GM12878 (cell line): ENCODE measurements around the gene NOS1AP. TPM values are rescaled to one million over a fixed set of nuclear protein-coding genes. Genes with fewer than 3 reads are reported as not detected.

Source experiments
- ATAC-seq: fragments of 200-7000 bp; cut with Tn5 transposase; 3 replicates; pipeline ENCODE4 v1.9.1; 2020; ENCODE audit warnings: mild to moderate bottlenecking, moderate library complexity
- BruUV-seq: library from RNA; stranded (reverse); fragments of 400-500 nt; replicated peaks from 2 replicates; lab custom pipeline; 2021; lab: Mats Ljungman, UMichigan
- CTCF ChIA-PET: fragments of 300-600 bp; sonication (Branson Sonifier 250); formaldehyde crosslinking; extraction: SDS; loops from one replicate; lab custom pipeline; 2021; ENCODE audit warnings: inconsistent platforms; lab: Yijun Ruan, JAX
- POLR2A ChIA-PET: fragments of 350-600 bp; formaldehyde crosslinking; extraction: SDS; loops from one replicate; lab custom pipeline; 2021; ENCODE audit warnings: inconsistent platforms; lab: Charles Lee
- RAD21 ChIA-PET: fragments of 300-600 bp; sonication (Branson Sonifier 250); formaldehyde crosslinking; loops from one replicate; lab custom pipeline; 2023; ENCODE audit warnings: antibody characterized with exemption; ENCODE audit not compliant: unreplicated experiment; lab: Charles Lee
- SMC1A ChIA-PET: fragments of 300-600 bp; sonication (Branson Sonifier 250); formaldehyde crosslinking; loops from one replicate; lab custom pipeline; 2023; ENCODE audit not compliant: unreplicated experiment, uncharacterized antibody; lab: Charles Lee
- DNase-seq: peaks from one replicate; pipeline ENCODE4 v3.0.0-alpha.2; 2011; ENCODE audit warnings: low read depth, low spot score
- FAIRE-seq: peaks from 3 replicates; lab custom pipeline; 2011; peaks lifted over from hg19 to GRCh38; lab: Jason Lieb, UNC
- H2AFZ ChIP-seq: 2 replicates; pipeline ENCODE4 v1.6.0; 2011; ENCODE audit warnings: low read depth, low read length, control low read depth; ENCODE audit not compliant: control insufficient read depth
- H3K27ac ChIP-seq: 2 replicates; pipeline ENCODE4 v1.5.1; 2011; ENCODE audit warnings: control low read depth; ENCODE audit not compliant: control insufficient read depth, insufficient read depth
- H3K27me3 ChIP-seq, 2 experiments: replicated peaks in 1 of 2; 2 replicates each; pipeline versions ENCODE4 v1.6.0 to v1.6.1; 2011; ENCODE audit warnings: low read length in 1 of 2; ENCODE audit not compliant: control insufficient read depth in 2 of 2, insufficient read depth in 2 of 2
- H3K36me3 ChIP-seq, 2 experiments: 2 replicates each; pipeline ENCODE4 v1.5.1; 2011; ENCODE audit warnings: low read length in 1 of 2; ENCODE audit not compliant: control insufficient read depth in 2 of 2, insufficient read depth in 2 of 2
- H3K4me1 ChIP-seq: 2 replicates; pipeline ENCODE4 v1.6.1; 2011; ENCODE audit warnings: mild to moderate bottlenecking, low read length, moderate library complexity, mixed read lengths; ENCODE audit not compliant: control insufficient read depth, insufficient read depth
- H3K4me2 ChIP-seq: 2 replicates; pipeline ENCODE4 v1.6.0; 2011; ENCODE audit warnings: control low read depth; ENCODE audit not compliant: control insufficient read depth, insufficient read depth
- H3K4me3 ChIP-seq: fragments of 200-600 bp; sonication (generic); 2 replicates; pipeline ENCODE4 v1.5.1; 2016
- H3K79me2 ChIP-seq: 2 replicates; pipeline ENCODE4 v1.6.0; 2011; ENCODE audit warnings: low read length; ENCODE audit not compliant: control insufficient read depth, insufficient read depth
- H3K9ac ChIP-seq: 2 replicates; pipeline ENCODE4 v1.8.0; 2011; ENCODE audit warnings: low read length, control low read depth, mixed read lengths; ENCODE audit not compliant: control insufficient read depth, insufficient read depth
- H3K9me3 ChIP-seq: replicated peaks from 3 replicates; pipeline ENCODE4 v1.5.1; 2011; ENCODE audit warnings: mild to moderate bottlenecking, low read length; ENCODE audit not compliant: control insufficient read depth, insufficient read depth
- H4K20me1 ChIP-seq: 2 replicates; pipeline ENCODE4 v1.6.0; 2011; ENCODE audit not compliant: control insufficient read depth, insufficient read depth
- BCL11A ChIP-seq: IDR thresholded peaks from 2 replicates; pipeline ENCODE4 v1.6.1; 2011; ENCODE audit warnings: low read depth, low read length
- CBFB ChIP-seq: IDR thresholded peaks from 2 replicates; pipeline ENCODE4 v1.6.1; 2016; ENCODE audit warnings: antibody characterized with exemption, low read depth
- E4F1 ChIP-seq: fragments of 450-650 bp; IDR thresholded peaks from 2 replicates; pipeline ENCODE4 v1.6.1; 2018; ENCODE audit warnings: borderline replicate concordance, mild to moderate bottlenecking; ENCODE audit not compliant: partially characterized antibody
- FOS ChIP-seq: IDR thresholded peaks from 3 replicates; pipeline ENCODE4 v1.6.1; 2011; ENCODE audit warnings: borderline replicate concordance; ENCODE audit not compliant: insufficient read length; ENCODE audit errors: extremely low read depth
- IKZF2 ChIP-seq, 2 experiments: fragments of 450-650 bp; IDR thresholded peaks; 2 replicates each; pipeline ENCODE4 v1.6.1; 2017; ENCODE audit warnings: mild to moderate bottlenecking in 2 of 2, moderate library complexity in 2 of 2
- MEF2A ChIP-seq: IDR thresholded peaks from 2 replicates; pipeline ENCODE4 v1.6.1; 2011; ENCODE audit warnings: low read depth, mild to moderate bottlenecking, low read length, moderate library complexity; ENCODE audit not compliant: insufficient read depth
- MXI1 ChIP-seq: fragments of 150-350 bp; IDR thresholded peaks from 2 replicates; pipeline ENCODE4 v1.6.1; 2011; ENCODE audit warnings: low read depth, mild to moderate bottlenecking, inconsistent platforms, low read length, improper control_type of control experiment
- PBX3 ChIP-seq: IDR thresholded peaks from 2 replicates; pipeline ENCODE4 v1.6.1; 2011; ENCODE audit warnings: mild to moderate bottlenecking, low read depth, low read length, moderate library complexity; ENCODE audit not compliant: insufficient replicate concordance
- RAD21 ChIP-seq: IDR thresholded peaks from 2 replicates; pipeline ENCODE4 v1.6.1; 2011; ENCODE audit warnings: mild to moderate bottlenecking, low read depth, low read length, moderate library complexity; ENCODE audit not compliant: insufficient read depth
- RUNX3 ChIP-seq: IDR thresholded peaks from 2 replicates; pipeline ENCODE4 v1.6.1; 2012; ENCODE audit warnings: low read length, inconsistent platforms
- SMARCA5 ChIP-seq: fragments of 450-650 bp; IDR thresholded peaks from 2 replicates; pipeline ENCODE4 v1.6.1; 2017; ENCODE audit warnings: mild to moderate bottlenecking
- SMC3 ChIP-seq: IDR thresholded peaks from 2 replicates; pipeline ENCODE4 v1.6.1; 2011; ENCODE audit warnings: low read length, improper control_type of control experiment, borderline replicate concordance
- SREBF2 ChIP-seq: IDR thresholded peaks from 2 replicates; pipeline ENCODE4 v1.6.1; 2012; ENCODE audit warnings: mild to moderate bottlenecking, low read length
- SRF ChIP-seq, 2 experiments: IDR thresholded peaks; 2 replicates each; pipeline ENCODE4 v1.6.1; 2011; ENCODE audit warnings: low read depth in 2 of 2, low read length in 2 of 2, mild to moderate bottlenecking in 1 of 2, moderate library complexity in 1 of 2
- SUPT20H ChIP-seq: IDR thresholded peaks from 2 replicates; pipeline ENCODE4 v1.6.1; 2011; ENCODE audit warnings: low read depth, mild to moderate bottlenecking, low read length, moderate library complexity, borderline replicate concordance; ENCODE audit not compliant: control insufficient read depth
- SUZ12 ChIP-seq: fragments of 200-600 bp; sonication (generic); IDR thresholded peaks from one replicate; pipeline ENCODE4 v1.6.1; 2018; ENCODE audit warnings: antibody characterized with exemption, mild to moderate bottlenecking; ENCODE audit not compliant: unreplicated experiment
- ZNF274 ChIP-seq: IDR thresholded peaks from one replicate; pipeline ENCODE4 v1.8.0; 2011; ENCODE audit not compliant: insufficient read length, insufficient read depth
- ZSCAN29 ChIP-seq: fragments of 450-650 bp; IDR thresholded peaks from 2 replicates; pipeline ENCODE4 v1.6.1; 2017; ENCODE audit warnings: mild to moderate bottlenecking, moderate library complexity
- ZZZ3 ChIP-seq: IDR thresholded peaks from 2 replicates; pipeline ENCODE4 v1.6.1; 2011; ENCODE audit warnings: low read depth; ENCODE audit not compliant: control insufficient read depth, insufficient read length
- WGBS: methylation state at CpG from one replicate; pipeline ENCODE4 v1.1.6; 2016; ENCODE audit warnings: low lambda C conversion rate; ENCODE audit not compliant: insufficient replicate concordance, insufficient coverage; ENCODE audit errors: missing lambda C conversion rate; 5-methylcytosine and 5-hydroxymethylcytosine counted together
- in situ Hi-C: fragments of 300-500 bp; cut with MboI; formaldehyde crosslinking; loops from 9 replicates; pipeline ENCODE4 v1.14.3; 2018; ENCODE audit warnings: mixed read lengths
- intact Hi-C: fragments of 100-400 bp; cut with micrococcal nuclease; formaldehyde crosslinking; loops from one replicate; pipeline ENCODE4 v1.14.2; 2022; ENCODE audit not compliant: unreplicated experiment
- polyA plus RNA-seq, 11 experiments: library from polyadenylated mRNA; depleted of rRNA in 4 of 11; unstranded in 6 of 11; stranded (reverse) in 5 of 11; fragments of >200 nt; fragmentation: Nextera tagmentation in 4 of 11; fragmentation: Illumina TruSeq in 1 of 11; extraction: Ambion mirVana in 4 of 11; extraction: Trizol in 1 of 11; gene quantifications; 1 replicate in 1 of 11; 2 replicates in 10 of 11; pipeline versions ENCODE4 v1.2.1 to v1.2.3, GENCODE V29; 2011 to 2016; ENCODE audit warnings: inconsistent platforms in 2 of 11, missing spikeins in 2 of 11, low read depth in 1 of 11
- total RNA-seq, 4 experiments: library from RNA; depleted of rRNA in 3 of 4; stranded (reverse); fragments of >200 nt in 3 of 4; fragmentation: Illumina TruSeq in 1 of 4; extraction: Trizol in 1 of 4; gene quantifications; 2 replicates each; pipeline versions ENCODE4 v1.2.1 to v1.2.3, GENCODE V29; 2013 to 2021
- TF ChIP-seq, protein P1 (sequence below): fragments of 450-650 bp; conservative IDR thresholded peaks from 2 replicates; pipeline ENCODE4 v1.6.1; 2017; ENCODE audit warnings: mild to moderate bottlenecking, moderate library complexity

NOS1AP gene
- total and polyA plus RNA-seq, 10 of the 15 experiments (the other 5 are each of a cell fraction or from before 2014, with no cell fraction given), result 0.03 to 0.15 TPM; not detected in 8

GRCh38 chr1:162368451-162368850 lies 299.0 kb downstream of the NOS1AP start (continued):
- no peak for TF ChIP-seq PBX3
- TF ChIP-seq BCL11A, result no peak
- TF ChIP-seq SREBF2, result no peak
- no peak for TF ChIP-seq CBFB

- Histone ChIP-seq H3K9ac (no peak overlapping the region), H3K27me3 (no peaks in the 10 kb centered on the region), H2AFZ (no peak overlapping the region), H3K36me3 (no peaks in the 10 kb centered on the region), H3K9me3 (no peaks in the 10 kb centered on the region), H4K20me1 (no peaks in the 10 kb centered on the region; the same call in 1 of the 2 replicates), H3K79me2 (no peaks in the 10 kb centered on the region), H3K4me2 (no peak overlapping the region), H3K4me3 (no peak overlapping the region), H3K4me1 (no peaks in the 10 kb centered on the region), H3K27ac (no peak overlapping the region)
- 29% methylated on average over 7 of the region's 7 CpGs for WGBS
- ATAC-seq (no peak), FAIRE-seq (no peak), DNase-seq (no peak)
- intact Hi-C loops, result no loop called here
- POLR2A ChIA-PET, result no interaction called here
- in situ Hi-C loops, result no loop called here
- RAD21 ChIA-PET, result no interaction called here
- CTCF ChIA-PET, result no interaction called here
- SMC1A ChIA-PET, result no interaction called here
- no TSS peak for BruUV-seq
- TF ChIP-seq IKZF2 (IDR thresholded peaks at IDR 0.05), result no peak
- TF ChIP-seq, protein P1, sequence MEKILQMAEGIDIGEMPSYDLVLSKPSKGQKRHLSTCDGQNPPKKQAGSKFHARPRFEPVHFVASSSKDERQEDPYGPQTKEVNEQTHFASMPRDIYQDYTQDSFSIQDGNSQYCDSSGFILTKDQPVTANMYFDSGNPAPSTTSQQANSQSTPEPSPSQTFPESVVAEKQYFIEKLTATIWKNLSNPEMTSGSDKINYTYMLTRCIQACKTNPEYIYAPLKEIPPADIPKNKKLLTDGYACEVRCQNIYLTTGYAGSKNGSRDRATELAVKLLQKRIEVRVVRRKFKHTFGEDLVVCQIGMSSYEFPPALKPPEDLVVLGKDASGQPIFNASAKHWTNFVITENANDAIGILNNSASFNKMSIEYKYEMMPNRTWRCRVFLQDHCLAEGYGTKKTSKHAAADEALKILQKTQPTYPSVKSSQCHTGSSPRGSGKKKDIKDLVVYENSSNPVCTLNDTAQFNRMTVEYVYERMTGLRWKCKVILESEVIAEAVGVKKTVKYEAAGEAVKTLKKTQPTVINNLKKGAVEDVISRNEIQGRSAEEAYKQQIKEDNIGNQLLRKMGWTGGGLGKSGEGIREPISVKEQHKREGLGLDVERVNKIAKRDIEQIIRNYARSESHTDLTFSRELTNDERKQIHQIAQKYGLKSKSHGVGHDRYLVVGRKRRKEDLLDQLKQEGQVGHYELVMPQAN, result no peak
- no peak for TF ChIP-seq E4F1
- TF ChIP-seq FOS, result no peak
- no peak for TF ChIP-seq ZZZ3
- no peak for TF ChIP-seq SMC3
- no peak for TF ChIP-seq SMARCA5
- TF ChIP-seq MEF2A, result no peak
- no peak for TF ChIP-seq BCL11A
- TF ChIP-seq SUZ12, result no peak
- TF ChIP-seq SUPT20H, result no peak
- no peak for TF ChIP-seq RUNX3
- TF ChIP-seq ZNF274, result no peak
- no peak for TF ChIP-seq ZSCAN29
- TF ChIP-seq MXI1, result no peak
- TF ChIP-seq RAD21, result no peak
- TF ChIP-seq SRF (IDR thresholded peaks at IDR 0.05; ENCODE audit: low read depth in 2 of 2, low read length in 2 of 2), result no peak
Observed at GRCh38 chr1:162369571-162369970, 300.1 kb downstream of the NOS1AP start.
